Mesodermal cell (in vitro differentiated cells): ENCODE data around the gene TRPM2.

Experiments used
- H3K27ac ChIP-seq: 2 replicates; pipeline ENCODE4 v1.7.0; 2013; ENCODE audit warnings: mild to moderate bottlenecking, low read depth, low read length, moderate library complexity; ENCODE audit not compliant: severe bottlenecking
- H3K36me3 ChIP-seq: 2 replicates; pipeline ENCODE4 v1.7.1; 2013; ENCODE audit warnings: mild to moderate bottlenecking, low read length, moderate library complexity; ENCODE audit not compliant: control insufficient read depth, insufficient read depth
- H3K4me1 ChIP-seq: one replicate; pipeline ENCODE4 v1.7.1; 2013; ENCODE audit warnings: mild to moderate bottlenecking, low read length; ENCODE audit not compliant: insufficient read depth, control insufficient read depth, poor library complexity, severe bottlenecking
- H3K4me3 ChIP-seq: 2 replicates; pipeline ENCODE4 v1.7.0; 2013; ENCODE audit warnings: low read length, control low read depth, mild to moderate bottlenecking; ENCODE audit not compliant: insufficient read depth, poor library complexity, severe bottlenecking; ENCODE audit errors: extremely low read depth
- H3K9me3 ChIP-seq: 2 replicates; pipeline ENCODE4 v1.7.1; 2013; ENCODE audit warnings: mild to moderate bottlenecking, low read length, moderate library complexity; ENCODE audit not compliant: control insufficient read depth
- WGBS, 2 experiments: methylation state at CpG; one replicate each; pipeline ENCODE4 v1.1.5; 2013; ENCODE audit warnings: missing lambda C conversion rate in 2 of 2; ENCODE audit not compliant: insufficient coverage in 2 of 2; 5-methylcytosine and 5-hydroxymethylcytosine counted together

Gene TRPM2

DNA sequence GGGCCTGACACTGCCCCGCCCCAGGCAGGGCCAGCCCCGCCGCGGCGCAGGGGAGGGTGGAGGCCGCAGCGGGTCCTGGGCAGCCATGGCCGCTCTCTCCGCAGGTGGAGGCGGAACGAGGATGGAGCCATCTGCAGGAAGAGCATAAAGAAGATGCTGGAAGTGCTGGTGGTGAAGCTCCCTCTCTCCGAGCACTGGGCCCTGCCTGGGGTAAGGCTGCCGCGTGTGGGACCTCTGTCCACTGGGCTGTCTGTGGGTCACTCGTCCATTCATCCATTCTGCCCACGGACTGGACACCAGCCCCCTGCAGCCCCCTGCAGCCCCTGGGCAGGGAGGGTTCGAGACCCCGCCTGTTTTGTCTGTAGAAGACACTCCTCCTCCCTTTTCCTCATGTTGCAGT lies 83.5 kb downstream of the TRPM2 start:
- Histone ChIP-seq H3K27ac (no peak overlapping the region), H3K36me3 (no peaks in the 10 kb centered on the region), H3K4me1 (no peaks in the 10 kb centered on the region), H3K4me3 (no peak overlapping the region), H3K9me3 (no peaks in the 10 kb centered on the region)
- WGBS, 2 experiments: 86% methylated on average over 16 to 18 of the region's 18 CpGs

- no peak overlapping the region for H3K27ac ChIP-seq
Observed at GRCh38 chr21:44437371-44437695, 83.9 kb downstream of the TRPM2 start.

DNA sequence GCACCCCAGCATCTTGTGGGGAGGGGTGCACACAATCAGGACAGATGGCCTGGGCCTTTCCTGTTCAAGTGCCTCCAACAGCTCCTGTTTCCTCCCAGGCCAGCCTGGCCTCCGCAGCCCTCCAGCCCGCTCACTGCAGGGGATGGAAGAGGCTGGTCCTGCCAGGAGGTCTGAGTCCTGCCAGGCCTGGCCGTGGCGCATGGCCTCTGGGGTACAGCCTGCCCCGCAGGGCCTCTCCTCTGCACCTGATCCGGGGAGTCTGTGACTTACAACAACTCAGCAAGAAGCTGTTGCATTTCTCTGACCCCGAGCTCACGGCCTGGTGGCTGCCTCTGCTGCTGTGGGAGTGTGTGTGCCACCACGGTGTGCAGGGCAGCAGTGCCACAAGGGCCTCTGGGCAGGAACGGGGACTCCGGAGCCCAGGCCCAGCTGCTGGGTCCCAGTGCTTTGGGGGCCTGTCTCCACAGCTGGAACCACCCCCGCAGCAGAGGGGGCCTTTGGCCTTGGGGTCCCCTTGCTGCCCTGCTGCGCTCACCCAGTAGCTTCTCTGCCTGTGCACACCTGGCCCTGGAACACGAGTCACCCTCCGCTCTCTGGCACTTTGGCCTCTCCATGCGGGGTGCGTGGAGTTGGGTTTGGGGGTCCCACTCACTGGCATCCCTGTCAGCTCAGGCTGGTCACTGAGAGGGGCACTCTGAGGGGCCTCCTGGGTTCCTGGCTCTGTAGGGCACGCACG lies 84.4 kb downstream of the TRPM2 start:
- WGBS, 2 experiments: 91 to 93% methylated on average over 18 to 19 of the region's 19 CpGs
- no peaks in the 10 kb centered on the region for H3K9me3 ChIP-seq
- H3K27ac ChIP-seq: no peak overlapping the region
- no peaks in the 10 kb centered on the region for H3K4me1 ChIP-seq
- H3K36me3 ChIP-seq: no peaks in the 10 kb centered on the region
- no peak overlapping the region for H3K4me3 ChIP-seq

More at GRCh38 chr21:44437371-44437695, 83.9 kb downstream of the TRPM2 start:
- no peaks in the 10 kb centered on the region for H3K9me3 ChIP-seq
- WGBS, 2 experiments: 74 to 93% methylated on average over 4 of the region's 5 CpGs
- H3K36me3 ChIP-seq: no peaks in the 10 kb centered on the region
- H3K4me1 ChIP-seq: no peaks in the 10 kb centered on the region
- no peak overlapping the region for H3K4me3 ChIP-seq

DNA sequence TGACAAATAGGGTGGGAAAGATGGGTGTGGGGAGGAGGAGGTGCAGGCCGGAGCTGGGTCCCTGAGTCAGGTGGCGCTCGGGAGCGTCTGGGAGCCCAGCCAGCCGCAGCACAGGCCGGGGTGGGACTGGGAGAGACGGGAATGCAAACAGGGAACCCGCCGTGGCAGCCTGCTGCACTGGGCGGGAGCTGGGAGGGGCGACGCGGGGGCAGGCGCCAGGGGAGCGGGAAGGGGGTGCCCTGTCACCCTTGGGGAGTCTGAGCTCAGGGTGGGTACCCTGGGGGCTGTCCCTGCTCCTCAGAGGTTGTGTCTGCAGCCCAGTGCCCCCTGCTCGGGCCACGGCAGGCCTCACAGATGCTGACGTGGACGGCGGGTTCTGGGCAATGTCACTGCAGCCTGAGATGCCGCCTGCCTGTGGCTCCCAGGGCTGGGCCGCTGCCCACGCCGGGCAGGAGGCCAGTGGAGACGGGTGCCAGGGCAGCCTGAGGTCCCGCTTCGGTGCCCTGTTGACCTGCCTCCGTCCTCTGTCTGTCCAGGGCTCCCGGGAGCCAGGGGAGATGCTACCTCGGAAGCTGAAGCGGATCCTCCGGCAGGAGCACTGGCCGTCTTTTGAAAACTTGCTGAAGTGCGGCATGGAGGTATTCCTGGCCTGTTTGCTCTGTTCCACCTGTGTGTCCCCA lies 85.2 kb downstream of the TRPM2 start:
- Histone ChIP-seq H3K9me3 (no peaks in the 10 kb centered on the region), H3K27ac (no peak overlapping the region), H3K4me3 (no peak overlapping the region), H3K36me3 (no peaks in the 10 kb centered on the region), H3K4me1 (no peaks in the 10 kb centered on the region)
- 93% methylated on average over 30 to 34 of the region's 34 CpGs for WGBS, 2 experiments

- H3K4me1 ChIP-seq: no peaks in the 10 kb centered on the region
- H3K36me3 ChIP-seq: no peaks in the 10 kb centered on the region
- 80 to 86% methylated on average over 10 to 11 of the region's 11 CpGs for WGBS, 2 experiments
- no peak overlapping the region for H3K4me3 ChIP-seq
- no peak overlapping the region for H3K27ac ChIP-seq
- no peaks in the 10 kb centered on the region for H3K9me3 ChIP-seq
Observed at GRCh38 chr21:44439211-44439600, 85.8 kb downstream of the TRPM2 start.

GRCh38 chr21:44440241-44441040 lies 87.0 kb downstream of the TRPM2 start:
- Histone ChIP-seq H3K4me3 (no peak overlapping the region), H3K9me3 (no peaks in the 10 kb centered on the region), H3K27ac (no peak overlapping the region), H3K4me1 (no peaks in the 10 kb centered on the region), H3K36me3 (no peaks in the 10 kb centered on the region)
- WGBS, 2 experiments: 91 to 95% methylated on average over 22 to 28 of the region's 33 CpGs

DNA sequence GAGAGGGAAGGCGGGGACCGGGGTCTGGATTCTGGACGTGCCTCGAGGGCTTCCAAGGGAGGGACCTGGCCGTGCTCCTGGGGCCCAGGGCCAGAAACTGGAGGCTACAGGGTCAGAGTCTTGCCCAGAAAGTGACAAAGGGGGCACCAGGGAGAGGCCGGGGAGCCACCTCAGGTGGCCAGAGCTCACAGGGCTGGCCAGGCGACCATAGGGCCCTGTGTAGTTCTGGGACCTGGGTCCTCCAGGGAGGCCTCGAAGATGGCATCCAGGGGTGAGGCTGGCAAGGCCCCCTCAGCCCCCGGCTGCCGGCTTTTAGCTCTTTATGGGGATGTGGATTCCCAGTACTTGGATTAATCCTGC lies 87.6 kb downstream of the TRPM2 start:
- H3K4me1 ChIP-seq: no peaks in the 10 kb centered on the region
- WGBS, 2 experiments: 91 to 96% methylated on average over 9 to 10 of the region's 10 CpGs
- H3K4me3 ChIP-seq: no peak overlapping the region
- no peaks in the 10 kb centered on the region for H3K36me3 ChIP-seq
- H3K9me3 ChIP-seq: no peaks in the 10 kb centered on the region
- no peak overlapping the region for H3K27ac ChIP-seq

GRCh38 chr21:44441581-44442265 lies 88.3 kb downstream of the TRPM2 start:
- WGBS, 2 experiments: 90% methylated on average over 20 of the region's 20 CpGs
- no peaks in the 10 kb centered on the region for H3K36me3 ChIP-seq
- H3K4me3 ChIP-seq: no peak overlapping the region
- H3K9me3 ChIP-seq: no peaks in the 10 kb centered on the region
- H3K4me1 ChIP-seq: no peaks in the 10 kb centered on the region
- no peak overlapping the region for H3K27ac ChIP-seq

- no peak overlapping the region for H3K4me3 ChIP-seq
- no peaks in the 10 kb centered on the region for H3K9me3 ChIP-seq
- H3K27ac ChIP-seq: no peak overlapping the region
- H3K4me1 ChIP-seq: no peaks in the 10 kb centered on the region
- 79 to 91% methylated on average over 16 to 18 of the region's 19 CpGs for WGBS, 2 experiments
- H3K36me3 ChIP-seq: no peaks in the 10 kb centered on the region
Observed at GRCh38 chr21:44442266-44443125, 89.1 kb downstream of the TRPM2 start.
